HK-2 (cell line): ENCODE measurements around the gene PIK3R1.

Experiments used
- DNase-seq: peaks from one replicate; pipeline ENCODE4 v3.0.0-alpha.2; 2018; ENCODE audit not compliant: unreplicated experiment

The PIK3R1 gene

GRCh38 chr5:68271124-68271523, 55.6 kb downstream of the PIK3R1 start:
- no peak for DNase-seq

- no peak for DNase-seq
Observed at GRCh38 chr5:68272289-68272688, 56.7 kb downstream of the PIK3R1 start.

DNA sequence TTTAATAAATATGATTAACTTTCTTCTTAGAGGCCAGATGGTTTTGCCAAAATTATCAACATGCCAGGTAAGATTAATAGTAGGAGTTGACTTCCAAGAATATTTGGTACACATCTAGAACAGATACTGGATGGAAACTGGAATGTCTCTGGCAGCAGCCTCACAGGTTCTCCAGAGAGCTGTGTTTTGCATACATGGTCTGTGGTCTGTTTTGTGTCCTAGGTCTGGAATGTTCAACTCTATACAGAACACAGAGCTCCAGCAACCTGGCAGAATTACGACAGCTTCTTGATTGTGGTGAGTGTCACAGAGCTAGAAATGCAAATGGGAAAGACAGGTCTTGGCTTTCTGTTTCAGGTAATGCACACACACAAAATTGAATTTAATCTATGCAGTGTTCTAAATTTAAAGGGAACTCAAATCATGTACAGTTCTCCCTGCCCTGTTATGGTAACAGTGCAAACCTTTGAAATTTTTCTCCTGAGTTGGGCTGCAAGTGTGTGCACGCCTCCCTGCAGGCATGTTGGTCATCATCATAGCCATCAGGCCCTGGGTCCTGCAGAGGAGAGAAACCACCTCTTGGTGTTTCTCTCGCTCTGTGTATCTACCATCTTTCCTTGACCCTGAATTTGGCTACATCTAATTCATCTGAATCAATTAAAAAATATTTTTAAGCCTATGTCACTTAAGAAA, 58.3 kb downstream of the PIK3R1 start:
- DNase-seq, result no peak

GRCh38 chr5:68274847-68275651, 59.5 kb downstream of the PIK3R1 start:
- DNase-seq, result no peak

DNA sequence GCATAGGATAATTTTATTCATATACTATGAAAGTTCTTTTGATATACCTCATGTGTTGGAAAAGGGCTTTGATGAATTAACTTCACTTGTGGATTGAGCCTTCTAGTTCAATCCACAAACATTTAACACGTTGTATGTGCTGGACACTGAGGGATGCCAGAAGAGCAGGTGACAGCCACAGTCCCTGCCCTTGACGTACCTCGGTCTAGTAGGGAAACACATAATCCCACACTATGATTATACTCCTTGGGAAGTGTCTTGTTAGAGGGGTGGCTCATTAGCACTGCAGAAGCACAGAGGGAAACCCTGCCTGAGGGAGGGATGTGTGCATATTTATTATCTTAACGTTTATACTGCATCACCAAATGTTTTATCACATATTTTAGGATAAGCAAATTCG, 61.2 kb downstream of the PIK3R1 start:
- no peak for DNase-seq

GRCh38 chr5:68277431-68277830, 61.9 kb downstream of the PIK3R1 start:
- no peak for DNase-seq

- no peak for DNase-seq
Observed at GRCh38 chr5:68279984-68280383, 64.4 kb downstream of the PIK3R1 start.

DNA sequence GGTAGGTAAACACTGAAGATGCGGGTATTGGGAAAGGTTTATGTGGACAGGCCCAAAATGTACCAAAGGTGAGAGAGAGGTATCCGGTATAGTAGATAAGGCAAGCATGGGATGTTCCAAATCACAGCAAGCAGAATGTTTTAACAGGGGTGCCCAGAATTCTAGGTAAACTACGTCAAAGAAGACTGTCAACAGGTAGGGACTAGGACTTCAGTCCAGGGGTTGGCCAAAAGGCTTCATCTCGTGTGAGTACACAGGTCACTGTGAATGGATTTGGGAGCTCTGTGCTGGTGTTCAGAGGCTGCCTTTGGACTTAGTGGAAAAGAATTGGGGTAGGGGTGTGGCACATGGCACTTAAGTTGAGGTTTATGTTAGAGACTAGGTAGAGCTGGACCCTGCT, 66.4 kb downstream of the PIK3R1 start:
- no peak for DNase-seq

GRCh38 chr5:68283766-68284165, 68.2 kb downstream of the PIK3R1 start:
- no peak for DNase-seq

- no peak for DNase-seq
Observed at GRCh38 chr5:68285075-68285840, 69.7 kb downstream of the PIK3R1 start.

GRCh38 chr5:68285851-68286611, 70.5 kb downstream of the PIK3R1 start:
- DNase-seq, result no peak

GRCh38 chr5:68286612-68286912, 71.0 kb downstream of the PIK3R1 start:
- no peak for DNase-seq

DNA sequence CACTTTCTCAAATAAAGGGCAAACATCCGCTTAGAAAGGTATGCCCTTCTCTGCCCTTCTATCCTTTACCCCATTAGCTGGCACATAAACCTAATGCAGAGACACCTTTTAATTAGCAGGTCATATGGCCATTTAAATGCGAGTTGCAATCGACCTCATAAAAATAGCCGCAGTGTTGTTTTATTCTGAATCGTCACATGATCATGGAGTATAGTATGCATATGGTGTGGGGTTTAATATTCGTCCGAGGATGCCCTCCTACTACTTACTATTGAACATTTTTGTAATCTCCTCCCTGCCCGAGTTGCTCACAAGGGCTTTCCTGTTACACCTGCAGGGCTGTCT, 72.0 kb downstream of the PIK3R1 start:
- no peak for DNase-seq

DNA sequence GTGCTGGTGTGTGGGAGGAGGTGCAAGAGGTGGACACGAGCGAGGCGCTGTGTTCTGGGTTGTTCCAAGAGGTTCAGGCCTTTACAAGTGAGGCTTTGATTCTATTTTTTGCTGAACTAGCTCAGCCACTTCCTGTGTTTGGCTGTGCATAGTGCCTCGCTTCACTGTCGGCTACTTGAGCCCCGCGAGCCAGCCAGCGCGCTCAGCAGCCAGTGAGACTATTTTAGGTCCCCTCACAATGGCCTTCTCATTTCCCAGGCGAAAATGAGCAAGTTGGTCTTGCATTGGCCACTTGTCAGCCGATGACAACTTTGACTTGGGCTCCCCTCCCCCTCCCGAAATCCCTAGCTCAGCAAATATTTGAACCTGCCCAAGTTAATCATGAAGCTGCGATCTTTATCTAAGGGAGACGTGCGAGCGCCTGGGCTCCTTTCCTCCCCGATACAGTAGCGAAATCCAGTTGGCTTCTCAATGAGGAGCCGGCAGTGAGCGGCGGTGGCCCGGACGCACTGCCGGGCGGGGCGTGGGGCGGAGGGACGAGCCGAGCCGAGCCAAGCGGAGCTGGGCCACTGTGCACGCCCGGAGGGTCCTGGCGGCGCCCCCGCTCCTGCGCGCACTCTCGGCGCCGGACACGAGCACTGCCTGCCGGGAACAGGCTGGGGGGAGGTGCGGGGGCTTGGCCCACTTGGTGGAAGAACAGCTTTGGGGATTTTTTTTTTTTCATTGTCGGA, 72.6 kb downstream of the PIK3R1 start:
- peak; percentile 71 for DNase-seq

- DNase-seq, result no peak
Observed at GRCh38 chr5:68288707-68289134, 73.2 kb downstream of the PIK3R1 start.

DNA sequence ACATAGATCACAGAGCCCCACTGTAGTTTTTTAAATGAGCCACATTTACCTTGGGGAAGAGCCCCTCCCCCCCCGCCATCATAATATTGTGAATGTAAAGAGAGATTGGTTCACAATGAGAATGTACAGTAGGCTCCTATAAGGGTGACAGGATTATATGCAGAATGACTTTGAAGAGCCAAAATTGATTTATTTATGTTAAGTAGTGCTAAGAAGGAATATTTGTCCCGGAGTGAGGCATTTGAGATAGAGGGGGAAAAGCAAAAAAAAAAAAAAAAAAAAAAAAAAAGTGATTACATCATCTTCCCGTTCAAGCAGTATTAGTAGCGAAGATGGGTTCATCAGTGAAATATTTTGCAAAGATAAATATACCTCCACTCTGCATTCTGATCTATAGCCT, 73.9 kb downstream of the PIK3R1 start:
- DNase-seq, result no peak

DNA sequence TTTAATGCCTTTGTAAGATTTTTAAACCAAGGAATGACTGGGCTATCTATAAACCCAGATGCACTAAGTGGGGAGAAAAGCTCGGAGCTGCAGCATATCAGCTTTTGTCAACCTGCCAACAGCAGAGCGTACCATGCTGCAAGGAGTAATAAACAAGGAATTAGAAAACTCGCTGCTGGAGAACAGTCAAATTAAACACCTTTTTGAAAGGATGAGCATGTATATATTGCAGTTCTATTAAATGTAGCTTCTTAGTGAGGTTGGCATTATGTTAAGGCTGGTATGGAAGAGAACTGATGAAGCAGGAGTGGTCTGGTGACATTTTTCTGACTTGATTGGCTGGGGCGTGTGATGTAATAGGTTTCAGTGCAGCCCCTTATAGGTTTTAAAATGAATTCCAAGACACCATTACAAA, 74.7 kb downstream of the PIK3R1 start:
- peak; percentile 8 for DNase-seq

DNA sequence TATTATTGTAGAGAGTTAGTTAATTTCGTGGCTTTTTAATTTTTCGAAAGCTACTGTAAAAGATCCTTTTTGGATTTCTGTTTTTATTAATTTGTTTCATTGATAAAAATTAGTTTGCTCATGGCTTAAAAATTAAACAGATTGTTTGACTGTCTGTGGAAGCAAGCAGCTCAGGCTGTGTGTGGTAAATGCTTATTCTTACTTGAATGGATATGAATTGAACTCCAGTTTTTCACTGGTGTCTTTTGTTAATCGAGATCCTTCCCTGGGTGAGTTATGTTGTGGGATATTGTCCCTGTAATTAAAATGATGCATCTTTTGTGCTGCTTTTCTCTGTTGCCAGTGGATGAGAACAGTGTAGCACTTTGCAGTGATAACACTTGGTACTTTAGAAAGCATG, 75.3 kb downstream of the PIK3R1 start:
- DNase-seq, result no peak

- no peak for DNase-seq
Observed at GRCh38 chr5:68292316-68292715, 76.8 kb downstream of the PIK3R1 start.

DNA sequence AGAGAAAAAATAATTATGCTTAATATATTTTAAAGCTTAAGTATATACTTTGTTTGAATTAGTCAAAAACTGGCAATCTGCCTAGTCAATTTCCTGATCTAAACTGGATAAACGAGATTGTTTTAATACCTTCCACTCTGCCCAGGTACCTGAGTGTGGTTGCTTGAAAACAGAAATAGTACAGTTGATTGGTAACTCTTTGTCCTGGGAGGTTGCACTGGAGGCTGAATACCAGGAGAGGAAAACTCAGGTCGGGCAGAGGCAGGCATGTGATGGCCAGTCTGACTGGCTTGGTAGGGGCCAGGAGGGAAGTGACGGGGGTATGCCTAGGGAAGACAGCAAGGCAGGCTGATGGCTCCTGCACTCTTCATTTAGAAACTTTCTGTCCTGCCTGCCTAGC, 80.2 kb downstream of the PIK3R1 start:
- no peak for DNase-seq

DNA sequence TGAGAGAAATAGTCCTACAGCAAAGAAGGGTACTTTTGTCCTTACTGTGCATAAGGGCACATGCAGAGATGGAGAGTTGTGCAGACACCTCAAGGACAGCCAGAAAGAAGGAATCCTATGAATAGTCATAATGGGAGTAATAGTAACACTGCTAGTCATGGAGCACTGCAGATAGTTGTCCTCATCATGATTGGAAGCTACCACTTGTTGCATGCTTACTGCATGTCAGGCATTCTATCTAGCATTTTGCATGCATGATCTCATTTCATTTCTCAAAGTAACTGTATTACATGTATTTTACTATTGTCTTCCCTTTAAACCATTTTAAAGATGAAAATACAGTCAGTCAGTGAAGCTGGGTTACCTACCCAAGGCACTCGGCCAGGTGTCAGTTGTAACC, 81.3 kb downstream of the PIK3R1 start:
- no peak for DNase-seq

DNA sequence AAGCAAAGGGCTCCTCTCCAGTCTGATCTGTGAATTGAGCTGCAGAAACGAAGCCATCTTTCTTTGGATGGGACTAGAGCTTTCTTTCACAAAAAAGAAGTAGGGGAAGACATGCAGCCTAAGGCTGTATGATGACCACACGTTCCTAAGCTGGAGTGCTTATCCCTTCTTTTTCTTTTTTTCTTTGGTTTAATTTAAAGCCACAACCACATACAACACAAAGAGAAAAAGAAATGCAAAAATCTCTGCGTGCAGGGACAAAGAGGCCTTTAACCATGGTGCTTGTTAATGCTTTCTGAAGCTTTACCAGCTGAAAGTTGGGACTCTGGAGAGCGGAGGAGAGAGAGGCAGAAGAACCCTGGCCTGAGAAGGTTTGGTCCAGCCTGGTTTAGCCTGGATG, 82.1 kb downstream of the PIK3R1 start:
- DNase-seq, result no peak
